WTC11 (cell line): ENCODE results near the gene IMPDH1. TPM values are rescaled to one million over a fixed set of nuclear protein-coding genes. Genes with fewer than 3 reads are reported as not detected.

Experiments
- ATAC-seq: fragments of 200-7000 bp; cut with Tn5 transposase; 2 replicates; pipeline ENCODE4 v1.10.0; 2021; ENCODE audit warnings: mild to moderate bottlenecking, moderate library complexity
- CTCF ChIA-PET: fragments of 300-600 bp; sonication (Branson Sonifier 250); formaldehyde crosslinking; loops from one replicate; lab custom pipeline; 2021; ENCODE audit warnings: antibody characterized with exemption; lab: Charles Lee
- POLR2A ChIA-PET: fragments of 350-600 bp; sonication (Branson Sonifier 250); formaldehyde crosslinking; loops from one replicate; lab custom pipeline; 2021; ENCODE audit warnings: antibody characterized with exemption; lab: Charles Lee
- DNase-seq: peaks from one replicate; pipeline ENCODE4 v3.0.0; 2021; ENCODE audit warnings: low spot score
- H3K27ac Mint-ChIP-seq: 2 replicates; pipeline ENCODE4 v1.8.0; 2021; ENCODE audit warnings: mixed read lengths
- H3K27me3 Mint-ChIP-seq: 2 replicates; pipeline ENCODE4 v1.8.0; 2021; ENCODE audit warnings: low read depth, mild to moderate bottlenecking, moderate library complexity, mixed read lengths
- H3K36me3 Mint-ChIP-seq: 2 replicates; pipeline ENCODE4 v1.8.0; 2021; ENCODE audit warnings: mixed read lengths
- H3K4me1 Mint-ChIP-seq: 2 replicates; pipeline ENCODE4 v1.8.0; 2022; ENCODE audit warnings: mixed read lengths
- H3K4me3 Mint-ChIP-seq: 2 replicates; pipeline ENCODE4 v1.8.0; 2021; ENCODE audit warnings: mild to moderate bottlenecking, moderate library complexity, mixed read lengths
- H3K9me3 Mint-ChIP-seq: 2 replicates; pipeline ENCODE4 v1.8.0; 2021; ENCODE audit warnings: mixed read lengths
- ATF6 ChIP-seq: sonication (generic); formaldehyde crosslinking; IDR thresholded peaks from 2 replicates; pipeline ENCODE4 v1.8.1; 2023; ENCODE audit warnings: mild to moderate bottlenecking, missing genetic modification reagents
- CTCF ChIP-seq: fragments of 200-600 bp; IDR thresholded peaks from 2 replicates; pipeline ENCODE4 v1.8.0; 2022; ENCODE audit warnings: antibody characterized with exemption
- ERG ChIP-seq: fragments of 250-450 bp; sonication (Bioruptor Pico); IDR thresholded peaks from 2 replicates; pipeline ENCODE4 v1.8.0; 2021; ENCODE audit warnings: mild to moderate bottlenecking
- SOX15 ChIP-seq: fragments of 250-450 bp; sonication (Bioruptor Pico); IDR thresholded peaks from 2 replicates; pipeline ENCODE4 v1.9.0; 2021; ENCODE audit warnings: mild to moderate bottlenecking
- STAT6 ChIP-seq: sonication (generic); formaldehyde crosslinking; conservative IDR thresholded peaks from 2 replicates; pipeline ENCODE4 v1.8.1; 2023; ENCODE audit warnings: mild to moderate bottlenecking, low read depth, missing genetic modification reagents, moderate library complexity
- total RNA-seq: library from RNA; stranded (reverse); gene quantifications from 3 replicates; pipeline ENCODE4 v1.2.3, GENCODE V29; 2021
- TF ChIP-seq, protein P1 (sequence below): fragments of 250-450 bp; sonication (Bioruptor Pico); IDR thresholded peaks from 2 replicates; pipeline ENCODE4 v1.9.0; 2021; ENCODE audit warnings: mild to moderate bottlenecking, borderline replicate concordance
- TF ChIP-seq, protein P2 (sequence below): sonication (generic); formaldehyde crosslinking; IDR thresholded peaks from 2 replicates; pipeline ENCODE4 v1.8.0; 2023; ENCODE audit warnings: missing genetic modification reagents

Gene IMPDH1
- total RNA-seq, 1 experiment from 2014 or later = 54.2 TPM

- TF ChIP-seq, protein P1, sequence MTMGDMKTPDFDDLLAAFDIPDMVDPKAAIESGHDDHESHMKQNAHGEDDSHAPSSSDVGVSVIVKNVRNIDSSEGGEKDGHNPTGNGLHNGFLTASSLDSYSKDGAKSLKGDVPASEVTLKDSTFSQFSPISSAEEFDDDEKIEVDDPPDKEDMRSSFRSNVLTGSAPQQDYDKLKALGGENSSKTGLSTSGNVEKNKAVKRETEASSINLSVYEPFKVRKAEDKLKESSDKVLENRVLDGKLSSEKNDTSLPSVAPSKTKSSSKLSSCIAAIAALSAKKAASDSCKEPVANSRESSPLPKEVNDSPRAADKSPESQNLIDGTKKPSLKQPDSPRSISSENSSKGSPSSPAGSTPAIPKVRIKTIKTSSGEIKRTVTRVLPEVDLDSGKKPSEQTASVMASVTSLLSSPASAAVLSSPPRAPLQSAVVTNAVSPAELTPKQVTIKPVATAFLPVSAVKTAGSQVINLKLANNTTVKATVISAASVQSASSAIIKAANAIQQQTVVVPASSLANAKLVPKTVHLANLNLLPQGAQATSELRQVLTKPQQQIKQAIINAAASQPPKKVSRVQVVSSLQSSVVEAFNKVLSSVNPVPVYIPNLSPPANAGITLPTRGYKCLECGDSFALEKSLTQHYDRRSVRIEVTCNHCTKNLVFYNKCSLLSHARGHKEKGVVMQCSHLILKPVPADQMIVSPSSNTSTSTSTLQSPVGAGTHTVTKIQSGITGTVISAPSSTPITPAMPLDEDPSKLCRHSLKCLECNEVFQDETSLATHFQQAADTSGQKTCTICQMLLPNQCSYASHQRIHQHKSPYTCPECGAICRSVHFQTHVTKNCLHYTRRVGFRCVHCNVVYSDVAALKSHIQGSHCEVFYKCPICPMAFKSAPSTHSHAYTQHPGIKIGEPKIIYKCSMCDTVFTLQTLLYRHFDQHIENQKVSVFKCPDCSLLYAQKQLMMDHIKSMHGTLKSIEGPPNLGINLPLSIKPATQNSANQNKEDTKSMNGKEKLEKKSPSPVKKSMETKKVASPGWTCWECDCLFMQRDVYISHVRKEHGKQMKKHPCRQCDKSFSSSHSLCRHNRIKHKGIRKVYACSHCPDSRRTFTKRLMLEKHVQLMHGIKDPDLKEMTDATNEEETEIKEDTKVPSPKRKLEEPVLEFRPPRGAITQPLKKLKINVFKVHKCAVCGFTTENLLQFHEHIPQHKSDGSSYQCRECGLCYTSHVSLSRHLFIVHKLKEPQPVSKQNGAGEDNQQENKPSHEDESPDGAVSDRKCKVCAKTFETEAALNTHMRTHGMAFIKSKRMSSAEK = no peak
Measured at GRCh38 chr7:128430207-128430606, 20.4 kb upstream of the IMPDH1 start (continued).

DNA sequence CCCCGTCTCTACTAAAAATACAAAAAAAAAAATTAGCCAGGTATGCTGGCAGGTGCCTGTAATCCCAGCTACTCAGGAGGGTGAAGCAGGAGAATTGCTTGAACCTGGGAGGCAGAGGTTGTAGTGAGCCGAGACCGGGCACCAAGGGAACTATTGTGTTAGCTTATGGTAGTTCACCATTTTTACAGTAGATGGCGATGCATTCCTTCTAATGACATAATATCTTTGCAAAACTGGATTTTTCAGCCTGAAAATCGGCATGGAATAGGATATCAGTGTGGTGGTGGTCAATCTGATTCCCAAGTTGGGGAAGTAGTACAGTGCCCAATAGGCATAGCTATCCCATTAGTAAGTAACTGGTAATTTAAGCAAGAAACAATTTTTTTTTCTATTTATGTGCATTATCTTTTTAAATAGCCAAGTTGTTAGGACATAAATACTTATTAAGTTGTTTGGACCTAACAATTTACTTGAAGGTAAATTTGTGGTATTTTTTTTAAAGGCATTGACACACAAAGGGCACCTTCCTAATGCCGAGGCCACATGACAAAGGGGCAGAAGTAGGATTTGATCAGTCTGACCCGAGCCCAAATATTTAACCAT, 17.6 kb upstream of the IMPDH1 start:
- Mint-ChIP-seq H3K27ac (no peak overlapping the region), H3K9me3 (no peaks in the 10 kb centered on the region), H3K27me3 (no peaks in the 10 kb centered on the region), H3K4me3 (no peak overlapping the region), H3K4me1 (peaks cover 15% of the 10 kb centered on the region), H3K36me3 (no peaks in the 10 kb centered on the region)
- ChIA-PET POLR2A (interaction anchor here (0.6 to 1.3 kb wide), 3 partner anchors 25 to 59 kb away, joined by 3 read pairs; no protein-coding TSS in a partner anchor), CTCF (interaction anchor here (0.6 to 7.1 kb wide), 40 partner anchors 8 to 742 kb away, joined by 3 to 199 read pairs (median 4); partner anchors contain the start of genes CALU, HILPDA, IMPDH1 and METTL2B)
- ATAC-seq (peak; percentile 51), DNase-seq (no peak)
- no peak for TF ChIP-seq SOX15
- TF ChIP-seq, protein P1 = no peak
- no peak for TF ChIP-seq ERG (CRISPR knock-in tag)
- no peak for TF ChIP-seq ATF6 (CRISPR knock-in tag)
- peak; percentile 75 for TF ChIP-seq CTCF
- no peak for TF ChIP-seq STAT6 (CRISPR knock-in tag)
- TF ChIP-seq, protein P2, sequence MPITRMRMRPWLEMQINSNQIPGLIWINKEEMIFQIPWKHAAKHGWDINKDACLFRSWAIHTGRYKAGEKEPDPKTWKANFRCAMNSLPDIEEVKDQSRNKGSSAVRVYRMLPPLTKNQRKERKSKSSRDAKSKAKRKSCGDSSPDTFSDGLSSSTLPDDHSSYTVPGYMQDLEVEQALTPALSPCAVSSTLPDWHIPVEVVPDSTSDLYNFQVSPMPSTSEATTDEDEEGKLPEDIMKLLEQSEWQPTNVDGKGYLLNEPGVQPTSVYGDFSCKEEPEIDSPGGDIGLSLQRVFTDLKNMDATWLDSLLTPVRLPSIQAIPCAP = no peak
